ENCODE data around the gene NBEA.
A peak's percentile ranks its signal among the peaks of the same experiment; 100 is the strongest.
"Not testable (repeated sequence)": the region's sequence is repeated elsewhere in the genome, so short reads cannot be mapped to it uniquely, and the experiment has no call there.

The NBEA gene

DNA sequence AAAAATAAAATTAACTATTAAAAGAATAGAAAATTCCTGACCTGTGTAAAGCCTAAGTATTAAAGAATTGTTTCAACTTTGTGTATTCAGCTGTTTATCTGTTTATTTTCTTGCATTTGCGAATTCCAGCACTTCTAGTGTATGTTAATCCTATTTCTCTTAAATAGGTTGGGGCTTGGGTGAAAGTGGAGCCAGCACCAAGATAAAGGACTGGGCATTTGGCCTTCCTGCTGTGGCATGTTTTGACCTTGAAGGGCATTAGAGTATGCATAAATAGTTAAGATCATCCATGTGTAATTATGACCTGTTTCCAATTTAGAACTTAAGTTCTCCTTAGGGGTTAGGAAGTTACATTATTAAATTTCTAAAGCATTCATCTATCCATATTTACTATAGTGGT, 151.3 kb downstream of the NBEA start:
- DNase-seq: no peak

DNA sequence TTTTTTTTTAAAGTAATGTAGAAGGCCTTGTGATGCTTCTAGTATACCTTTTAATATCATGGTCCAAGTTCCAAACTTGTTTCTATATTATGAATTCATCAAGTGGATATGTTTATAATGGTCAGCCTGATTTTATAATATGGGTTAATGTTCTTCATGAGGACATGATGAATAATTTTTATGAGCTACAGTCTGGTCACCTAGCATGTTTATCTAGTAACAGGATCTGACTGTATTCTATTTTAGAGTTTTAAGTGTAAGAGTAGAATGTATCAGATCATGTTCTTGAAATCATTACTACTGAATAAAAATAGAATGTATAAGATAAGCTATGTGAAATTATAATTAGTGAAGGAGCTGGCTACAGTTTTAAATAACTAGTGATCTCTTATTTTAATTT, 164.7 kb downstream of the NBEA start:
- not testable (repeated sequence) for DNase-seq

DNA sequence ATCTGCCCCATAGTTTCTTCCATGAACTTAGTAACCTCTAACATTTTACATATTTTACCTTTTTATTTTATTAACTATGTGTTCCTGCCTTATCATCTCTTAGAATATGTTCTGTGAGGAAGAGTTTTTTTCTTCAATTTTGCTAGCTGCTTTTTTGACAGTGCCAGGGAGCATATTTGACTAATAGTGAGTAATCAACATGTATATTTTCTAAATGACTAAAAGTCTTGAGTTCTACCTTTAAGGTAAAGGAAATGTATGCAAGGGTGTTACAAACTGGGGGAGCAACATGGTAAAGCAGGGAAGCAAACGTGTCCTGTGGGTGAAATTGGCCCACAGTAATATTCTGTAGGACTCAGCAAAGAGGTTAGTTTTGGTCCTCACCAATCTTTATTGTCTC, 165.5 kb downstream of the NBEA start:
- no peak for DNase-seq

- not testable (repeated sequence) for DNase-seq
Observed at GRCh38 chr13:35113612-35114011, 171.5 kb downstream of the NBEA start.

- DNase-seq: no peak
Observed at GRCh38 chr13:35127466-35127865, 185.4 kb downstream of the NBEA start.

GRCh38 chr13:35129500-35129899, 187.4 kb downstream of the NBEA start:
- DNase-seq: no peak

DNA sequence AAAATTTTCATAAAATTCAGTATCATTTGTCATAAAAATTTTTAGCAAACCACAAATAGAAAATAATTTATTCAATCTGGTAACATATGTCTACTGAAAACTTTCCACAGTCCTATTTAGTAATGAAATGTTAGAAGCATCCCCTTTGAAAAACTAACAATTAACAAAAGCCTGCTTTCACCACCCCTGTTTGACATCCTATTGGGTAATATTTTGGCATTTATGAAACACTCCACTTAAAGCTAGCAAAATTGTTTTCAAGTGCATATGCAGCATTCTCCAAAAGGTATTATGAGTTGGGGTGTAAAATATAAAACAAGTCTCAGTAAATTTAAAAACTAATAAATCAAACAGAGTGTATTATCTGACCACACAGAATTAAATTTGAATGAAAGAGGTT, 189.4 kb downstream of the NBEA start:
- no peak for DNase-seq

DNA sequence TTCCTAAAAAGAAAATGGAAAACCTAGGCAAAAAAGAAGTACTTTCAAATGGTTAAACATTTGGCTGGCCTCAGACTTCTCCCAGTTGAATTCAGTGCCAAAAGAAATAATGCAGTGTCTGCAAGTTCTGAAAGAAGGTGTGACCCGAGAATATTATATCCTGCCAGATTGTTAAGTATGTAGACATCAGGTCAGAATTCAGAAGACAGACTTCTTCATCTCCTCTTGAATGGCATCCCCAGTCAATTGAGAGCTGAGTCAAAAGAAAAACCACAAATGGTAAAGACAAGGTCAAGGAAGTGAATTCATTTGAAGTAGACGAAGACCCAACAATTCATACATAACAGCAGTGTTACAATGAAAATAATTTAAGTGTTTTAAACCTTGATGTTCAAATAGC, 194.5 kb downstream of the NBEA start:
- no peak for DNase-seq

- DNase-seq: no peak
Observed at GRCh38 chr13:35139591-35139990, 197.5 kb downstream of the NBEA start.

DNA sequence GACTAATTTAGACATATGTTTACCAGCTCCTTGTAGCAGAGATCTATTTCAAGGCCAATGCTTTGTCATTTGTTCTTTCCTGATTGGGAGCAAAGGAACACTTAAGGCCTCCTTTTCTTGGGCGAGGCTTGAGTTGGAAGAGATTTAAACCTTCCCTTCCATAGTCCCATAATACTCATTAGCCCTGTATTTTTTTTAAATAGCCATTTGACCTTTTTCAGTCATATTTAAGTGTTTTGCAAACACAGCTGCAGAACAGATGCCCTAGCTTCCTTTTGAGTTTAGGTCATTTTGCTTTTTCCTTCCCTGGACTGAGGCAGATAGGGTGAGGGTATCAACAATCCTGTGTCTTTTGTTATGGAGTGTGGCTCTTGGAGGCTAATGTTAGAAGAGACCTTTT, 198.3 kb downstream of the NBEA start:
- DNase-seq: no peak

DNA sequence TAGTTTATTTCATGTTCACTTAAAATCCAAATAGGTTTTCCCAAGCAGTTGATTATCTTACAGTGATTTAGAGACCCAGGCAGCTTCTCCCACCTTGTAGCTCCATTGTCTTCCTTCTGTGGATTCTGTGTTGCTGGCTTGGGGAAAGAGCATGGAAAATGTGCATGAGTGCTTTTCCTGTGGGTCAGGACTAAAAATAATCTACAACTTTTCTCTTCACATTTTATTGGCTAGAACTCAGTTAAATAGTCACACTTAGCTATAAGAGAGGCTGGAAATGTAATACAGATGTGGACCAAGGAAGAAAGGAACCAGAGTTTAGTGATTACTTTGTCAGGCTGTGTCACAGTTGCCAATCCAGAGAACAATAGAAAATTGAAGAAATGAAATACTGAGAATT, 198.8 kb downstream of the NBEA start:
- no peak for DNase-seq

DNA sequence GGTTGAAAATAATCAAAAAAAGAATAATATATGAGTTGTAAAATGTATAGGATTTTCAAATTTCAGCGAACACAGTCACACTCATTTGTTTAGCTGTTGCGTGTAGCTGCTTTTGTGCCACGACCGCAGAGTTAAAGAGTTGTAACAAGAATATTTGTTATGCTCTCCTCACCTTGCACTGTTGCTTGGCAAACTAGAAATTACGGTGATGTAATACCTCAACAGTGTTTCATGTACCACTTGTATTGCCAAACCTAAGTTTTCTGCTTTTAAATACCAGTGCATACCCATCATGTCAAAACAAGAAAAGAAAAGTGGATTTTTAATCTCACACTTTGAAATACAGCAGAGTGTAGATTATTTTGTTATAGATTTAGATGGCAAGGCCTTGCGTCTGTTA, 201.1 kb downstream of the NBEA start:
- DNase-seq: no peak

DNA sequence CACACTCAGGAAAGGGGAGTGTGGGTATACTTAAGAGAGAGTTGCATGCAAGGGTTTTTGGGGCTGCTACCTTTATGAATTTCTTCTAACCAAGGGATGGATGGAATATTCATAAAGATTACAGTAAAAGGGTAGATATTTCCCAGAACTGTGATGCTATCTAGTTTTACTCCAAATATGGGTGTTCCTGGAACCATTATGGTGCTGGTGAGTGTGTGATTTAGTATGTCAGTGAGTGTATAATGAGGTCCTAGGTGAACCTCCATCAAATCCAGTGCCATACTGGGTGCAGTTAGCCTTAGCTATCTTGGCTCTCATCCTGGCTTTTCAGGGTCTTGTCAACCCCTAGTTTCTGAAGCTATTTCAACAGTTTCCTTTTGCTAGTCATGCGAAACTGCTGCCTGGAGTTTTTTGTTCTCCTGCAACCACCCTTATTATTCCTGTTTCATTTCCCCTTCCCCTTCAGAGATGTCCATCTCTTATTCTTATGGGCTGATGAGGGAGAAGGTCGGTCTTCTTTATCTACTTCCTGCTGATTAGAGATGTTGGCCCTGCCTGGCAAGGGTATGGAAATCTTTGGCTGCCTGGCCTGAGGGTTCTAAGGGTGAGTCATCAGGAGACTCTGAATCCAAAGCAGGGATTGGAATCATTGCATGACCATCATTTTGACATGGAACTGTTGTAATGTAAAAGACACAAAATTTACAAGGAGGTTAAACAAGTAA, 202.3 kb downstream of the NBEA start:
- no peak for DNase-seq

DNA sequence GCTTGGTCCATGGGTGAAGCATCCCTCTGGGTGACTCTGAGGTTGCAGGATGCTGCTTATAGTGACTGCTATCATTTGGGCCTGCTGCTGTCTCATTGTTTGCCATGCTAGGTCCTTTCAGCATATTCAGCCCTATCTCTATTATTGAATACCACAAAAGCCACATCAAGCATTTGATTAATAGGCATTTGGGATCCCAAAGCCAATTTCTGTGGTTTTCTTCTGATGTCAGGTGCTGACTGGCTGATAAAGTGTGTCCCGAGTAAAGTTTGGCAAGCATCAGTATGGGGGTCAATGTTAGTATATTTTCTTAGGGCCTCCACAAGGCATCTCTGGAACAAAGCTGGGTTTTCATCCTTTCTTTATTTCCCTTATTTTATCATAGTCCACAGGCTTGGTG, 204.6 kb downstream of the NBEA start:
- no peak for DNase-seq

GRCh38 chr13:35157143-35157755, 215.2 kb downstream of the NBEA start:
- peak in 1 of 2 experiments; percentile 68 for DNase-seq

GRCh38 chr13:35159041-35159440, 217.0 kb downstream of the NBEA start:
- no peak for DNase-seq

DNA sequence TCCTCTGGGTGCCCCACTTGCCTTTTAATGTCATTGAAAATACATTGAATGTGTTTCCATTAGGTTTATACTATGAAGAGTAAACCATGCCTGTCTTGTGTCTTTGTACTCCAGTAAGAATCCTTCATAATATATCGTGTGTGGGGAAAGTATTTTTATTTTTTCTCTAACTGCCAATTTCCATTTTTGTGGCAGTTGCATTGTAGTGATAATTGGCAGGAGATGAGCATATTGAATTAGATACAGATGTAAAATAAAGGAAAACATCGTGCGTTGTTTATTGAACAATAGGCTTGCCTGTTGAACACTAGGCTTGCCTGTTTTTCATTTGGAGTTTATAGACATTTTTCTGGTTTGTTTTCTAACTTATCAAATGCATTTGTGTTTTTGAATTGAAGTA, 218.8 kb downstream of the NBEA start:
- DNase-seq: no peak

- no peak for DNase-seq
Observed at GRCh38 chr13:35162420-35162819, 220.3 kb downstream of the NBEA start.

DNA sequence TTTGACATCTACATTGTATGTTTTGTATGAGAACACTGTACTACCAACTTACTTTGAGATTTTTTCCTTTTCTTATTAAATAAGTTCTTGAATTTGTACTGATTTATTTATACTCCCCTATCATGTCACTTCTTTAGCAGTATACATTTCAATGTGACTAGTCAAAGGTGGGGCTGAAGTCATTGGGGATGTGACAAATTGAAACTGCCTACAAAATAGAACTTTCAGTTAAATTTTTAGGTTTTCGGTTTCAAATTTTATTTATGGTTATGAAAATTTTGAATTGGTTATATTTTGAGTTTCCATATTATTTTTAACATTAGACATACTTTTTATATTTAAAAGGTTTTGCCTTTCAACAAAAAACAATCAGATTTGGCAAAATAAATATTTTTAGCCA, 221.6 kb downstream of the NBEA start:
- no peak for DNase-seq

- peak; percentile 1 to 26 for DNase-seq
Observed at GRCh38 chr13:35164324-35164932, 222.4 kb downstream of the NBEA start.

DNA sequence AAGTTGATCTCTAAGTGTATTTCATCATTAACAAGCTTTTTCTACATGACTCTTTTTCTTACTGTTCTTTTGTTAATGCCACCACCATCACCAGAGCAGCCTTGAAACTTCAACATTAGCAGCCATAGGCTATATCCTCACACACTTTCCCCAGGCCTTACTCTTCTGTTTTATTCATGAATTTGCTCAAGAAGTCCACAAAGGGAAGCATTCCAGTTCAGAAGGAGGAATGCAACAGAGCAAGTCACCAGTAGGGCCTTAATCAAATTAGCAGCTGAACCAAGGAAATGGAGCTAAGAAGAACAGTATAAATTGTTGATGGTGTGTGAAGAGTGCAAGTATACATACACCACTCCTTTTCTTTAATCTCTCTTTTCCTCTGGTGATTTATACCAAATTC, 223.1 kb downstream of the NBEA start:
- DNase-seq: no peak

DNA sequence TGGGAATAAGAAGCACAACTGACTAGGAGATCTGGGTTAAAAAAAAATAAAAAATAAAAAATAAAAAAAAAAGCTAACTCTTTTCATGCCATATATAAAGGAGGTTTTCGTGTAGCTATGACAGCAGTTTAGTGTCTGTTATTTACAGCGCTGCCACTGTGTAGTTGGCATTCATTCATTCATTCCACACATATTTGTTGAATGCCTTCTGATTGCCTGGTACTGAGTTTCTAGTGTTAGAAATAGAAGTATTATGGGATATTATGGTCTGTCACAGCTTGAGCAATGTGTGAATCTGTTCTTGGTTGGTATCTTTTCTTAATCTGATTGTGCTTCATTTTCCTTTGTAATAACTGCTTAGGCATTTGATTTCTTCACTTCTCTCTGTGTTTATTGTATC, 237.4 kb downstream of the NBEA start:
- DNase-seq: no peak

- no peak for DNase-seq
Observed at GRCh38 chr13:35179920-35180663, 238.0 kb downstream of the NBEA start.

DNA sequence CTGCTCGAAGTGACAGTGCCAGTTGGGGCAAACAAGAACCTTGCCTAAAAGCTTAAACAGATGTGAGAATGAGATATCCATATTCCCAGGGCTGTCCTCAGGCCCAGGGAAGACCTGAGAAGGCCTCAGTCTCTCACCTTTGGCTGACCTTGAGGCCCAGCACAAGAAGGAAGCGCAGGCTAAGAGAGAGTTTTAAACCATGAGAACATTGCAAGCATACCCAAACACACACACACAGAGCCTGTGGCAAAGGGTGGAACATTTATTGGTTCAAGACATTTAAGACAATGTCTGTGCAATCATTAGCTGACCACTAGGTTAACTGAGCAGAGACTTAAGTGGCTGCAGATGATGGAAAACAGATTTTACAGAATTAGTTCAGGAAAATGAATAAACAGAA, 248.2 kb downstream of the NBEA start:
- DNase-seq: no peak
